H9 (cell line): ENCODE data around the gene KANSL1. TPM values are rescaled to one million over a fixed set of nuclear protein-coding genes. Genes with fewer than 3 reads are reported as not detected.
"Not testable (repeated sequence)": the region's sequence is repeated elsewhere in the genome, so short reads cannot be mapped to it uniquely, and the experiment has no call there.

Experiments used
- DNase-seq: peaks from one replicate; pipeline ENCODE4 v3.0.0-alpha.2; 2017
- H2AFZ ChIP-seq: one replicate; pipeline ENCODE4 v1.6.1; 2013; ENCODE audit warnings: mild to moderate bottlenecking, low read length, control low read depth, moderate library complexity
- H2AK5ac ChIP-seq: 2 replicates; pipeline ENCODE4 v1.6.1; 2013; ENCODE audit warnings: low read length, control low read depth, mixed read lengths; ENCODE audit not compliant: insufficient read length
- H2BK120ac ChIP-seq: one replicate; pipeline ENCODE4 v1.6.1; 2013; ENCODE audit warnings: low read depth, mild to moderate bottlenecking, low read length, control low read depth, inconsistent platforms; ENCODE audit not compliant: poor library complexity, severe bottlenecking
- H2BK12ac ChIP-seq: 2 replicates; pipeline ENCODE4 v1.6.1; 2013; ENCODE audit warnings: low read length, control low read depth, mixed read lengths, low read depth; ENCODE audit not compliant: insufficient read length
- H2BK15ac ChIP-seq: 2 replicates; pipeline ENCODE4 v1.6.1; 2013; ENCODE audit warnings: low read depth, low read length, control low read depth
- H2BK20ac ChIP-seq: one replicate; pipeline ENCODE4 v1.6.1; 2013; ENCODE audit warnings: low read depth, mild to moderate bottlenecking, low read length, control low read depth, inconsistent platforms; ENCODE audit not compliant: poor library complexity, severe bottlenecking
- H2BK5ac ChIP-seq: 2 replicates; pipeline ENCODE4 v1.6.1; 2013; ENCODE audit warnings: low read length, control low read depth, mixed read lengths; ENCODE audit not compliant: insufficient read length
- H3K14ac ChIP-seq: 2 replicates; pipeline ENCODE4 v1.6.1; 2013; ENCODE audit warnings: low read length, control low read depth; ENCODE audit not compliant: insufficient read depth
- H3K18ac ChIP-seq: 2 replicates; pipeline ENCODE4 v1.6.1; 2013; ENCODE audit warnings: low read depth, mild to moderate bottlenecking, mixed read lengths, low read length, control low read depth; ENCODE audit not compliant: insufficient read length
- H3K23ac ChIP-seq: 2 replicates; pipeline ENCODE4 v1.6.1; 2013; ENCODE audit warnings: low read length, control low read depth, mixed read lengths, low read depth; ENCODE audit not compliant: insufficient read length
- H3K23me2 ChIP-seq: 2 replicates; pipeline ENCODE4 v1.6.1; 2013; ENCODE audit warnings: low read depth, mild to moderate bottlenecking, mixed read lengths, low read length, control low read depth; ENCODE audit not compliant: insufficient read length, poor library complexity, severe bottlenecking
- H3K27ac ChIP-seq: 2 replicates; pipeline ENCODE4 v1.5.1; 2013; ENCODE audit warnings: low read length, control low read depth, mixed read lengths, low read depth; ENCODE audit not compliant: insufficient read length
- H3K27me3 ChIP-seq: 2 replicates; pipeline ENCODE4 v1.6.1; 2013; ENCODE audit warnings: low read length, control low read depth, inconsistent platforms; ENCODE audit not compliant: insufficient read depth
- H3K4ac ChIP-seq: 2 replicates; pipeline ENCODE4 v1.6.1; 2013; ENCODE audit warnings: low read depth, mild to moderate bottlenecking, control low read depth, inconsistent platforms, low read length, moderate library complexity
- H3K4me1 ChIP-seq: 2 replicates; pipeline ENCODE4 v1.6.1; 2013; ENCODE audit warnings: low read length, control low read depth, inconsistent platforms; ENCODE audit not compliant: insufficient read depth
- H3K4me2 ChIP-seq: 2 replicates; pipeline ENCODE4 v1.6.1; 2013; ENCODE audit warnings: low read length, control low read depth, mixed read lengths; ENCODE audit not compliant: insufficient read length, insufficient read depth
- H3K56ac ChIP-seq: 2 replicates; pipeline ENCODE4 v1.6.1; 2013; ENCODE audit warnings: low read depth, mild to moderate bottlenecking, mixed read lengths, low read length, control low read depth; ENCODE audit not compliant: insufficient read length
- H3K79me1 ChIP-seq: 2 replicates; pipeline ENCODE4 v1.6.1; 2013; ENCODE audit warnings: low read depth, mild to moderate bottlenecking, moderate library complexity, low read length, control low read depth, inconsistent platforms; ENCODE audit not compliant: insufficient read depth, poor library complexity, severe bottlenecking
- H3K79me2 ChIP-seq: 2 replicates; pipeline ENCODE4 v1.6.1; 2013; ENCODE audit warnings: low read length, control low read depth, inconsistent platforms; ENCODE audit not compliant: insufficient read depth
- H3K9ac ChIP-seq: 2 replicates; pipeline ENCODE4 v1.6.1; 2013; ENCODE audit warnings: low read length, control low read depth, mixed read lengths; ENCODE audit not compliant: insufficient read length; ENCODE audit errors: extremely low read depth
- H3K9me3 ChIP-seq: one replicate; pipeline ENCODE4 v1.6.1; 2013; ENCODE audit warnings: low read depth, low read length, inconsistent platforms; ENCODE audit not compliant: control insufficient read depth
- H3T11ph ChIP-seq: one replicate; pipeline ENCODE4 v1.6.1; 2013; ENCODE audit warnings: mild to moderate bottlenecking, low read length, control low read depth, inconsistent platforms
- H4K20me1 ChIP-seq: one replicate; pipeline ENCODE4 v1.6.1; 2013; ENCODE audit not compliant: control insufficient read depth, insufficient read length, insufficient read depth
- H4K5ac ChIP-seq: 2 replicates; pipeline ENCODE4 v1.6.1; 2013; ENCODE audit warnings: low read depth, mild to moderate bottlenecking, mixed read lengths, low read length, control low read depth; ENCODE audit not compliant: insufficient read length
- H4K8ac ChIP-seq: replicated peaks from 2 replicates; pipeline ENCODE4 v1.6.1; 2013; ENCODE audit warnings: low read length, control low read depth, mixed read lengths, low read depth; ENCODE audit not compliant: insufficient read length
- H4K91ac ChIP-seq: 2 replicates; pipeline ENCODE4 v1.6.1; 2013; ENCODE audit warnings: low read depth, mild to moderate bottlenecking, moderate library complexity, mixed read lengths, low read length, control low read depth; ENCODE audit not compliant: insufficient read length
- H3K27ac Mint-ChIP-seq, 3 experiments: 2 replicates in 2 of 3; 3 replicates in 1 of 3; pipeline ENCODE4 v1.8.0; 2020 to 2021; ENCODE audit warnings: mixed read lengths in 3 of 3, mild to moderate bottlenecking in 1 of 3, moderate library complexity in 1 of 3
- H3K27me3 Mint-ChIP-seq: 2 replicates; pipeline ENCODE4 v1.8.0; 2021; ENCODE audit warnings: low read depth, mild to moderate bottlenecking, moderate library complexity, mixed read lengths
- H3K36me3 Mint-ChIP-seq, 3 experiments: 2 replicates in 2 of 3; 3 replicates in 1 of 3; pipeline ENCODE4 v1.8.0; 2020 to 2021; ENCODE audit warnings: low read depth in 3 of 3, mixed read lengths in 3 of 3; ENCODE audit not compliant: insufficient read depth in 1 of 3
- H3K4me1 Mint-ChIP-seq, 2 experiments: 2 replicates each; pipeline ENCODE4 v1.8.0; 2020; ENCODE audit warnings: mixed read lengths in 2 of 2
- H3K4me3 Mint-ChIP-seq, 2 experiments: 2 replicates in 1 of 2; 3 replicates in 1 of 2; pipeline ENCODE4 v1.8.0; 2020 to 2021; ENCODE audit warnings: mild to moderate bottlenecking in 2 of 2, mixed read lengths in 2 of 2, moderate library complexity in 1 of 2
- H3K9me3 Mint-ChIP-seq, 2 experiments: 2 replicates in 1 of 2; 3 replicates in 1 of 2; pipeline ENCODE4 v1.8.0; 2020; ENCODE audit warnings: mild to moderate bottlenecking in 2 of 2, mixed read lengths in 2 of 2, moderate library complexity in 1 of 2
- WGBS: extraction: QIAGEN DNeasy Blood & Tissue Kit; methylation state at CpG from one replicate; pipeline ENCODE4 v1.1.7; 2013; ENCODE audit warnings: missing lambda C conversion rate, low lambda C conversion rate, mixed read lengths; ENCODE audit not compliant: insufficient read length; ENCODE audit errors: extremely low coverage; 5-methylcytosine and 5-hydroxymethylcytosine counted together
- total RNA-seq: library from RNA; stranded (reverse); gene quantifications from 2 replicates; pipeline ENCODE4 v1.2.1, GENCODE V29; 2021

KANSL1 gene
- total RNA-seq, 1 experiment from 2014 or later: 114 TPM

DNA sequence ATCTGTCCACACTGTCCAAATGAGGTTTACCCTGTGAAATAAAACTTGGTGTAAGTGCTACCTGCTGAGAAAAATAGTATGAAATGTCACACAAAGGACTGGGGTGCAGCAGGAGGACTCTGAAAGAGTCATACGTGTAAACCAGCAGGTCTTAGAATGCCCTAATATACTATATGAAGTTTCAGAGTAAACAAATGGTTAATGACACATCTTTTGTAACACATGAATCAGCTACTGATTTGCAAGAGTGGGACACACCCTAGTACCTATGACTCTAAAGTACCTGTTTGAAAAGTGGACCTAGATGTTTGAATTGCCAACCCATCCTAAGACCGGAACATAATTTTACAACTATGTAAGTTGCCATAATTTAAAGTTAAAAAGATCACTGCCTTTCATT lies 29.8 kb upstream of the KANSL1 start:
- not testable (repeated sequence) for H3K9ac ChIP-seq, H3K9me3 ChIP-seq, H3K9me3 Mint-ChIP-seq, H3T11ph ChIP-seq, H3K27me3 Mint-ChIP-seq, H3K4ac ChIP-seq, H3K27me3 ChIP-seq, H3K79me2 ChIP-seq, H4K91ac ChIP-seq, H4K20me1 ChIP-seq, H2BK12ac ChIP-seq, H2BK5ac ChIP-seq, H2AK5ac ChIP-seq, H3K4me2 ChIP-seq, H2AFZ ChIP-seq, H3K4me3 Mint-ChIP-seq, H3K4me1 ChIP-seq, DNase-seq, H3K23ac ChIP-seq, H3K79me1 ChIP-seq, H3K27ac Mint-ChIP-seq, H2BK120ac ChIP-seq, H3K56ac ChIP-seq, H3K4me1 Mint-ChIP-seq, H2BK15ac ChIP-seq, H3K27ac ChIP-seq, H4K5ac ChIP-seq, H4K8ac ChIP-seq, H3K14ac ChIP-seq, H3K18ac ChIP-seq, H2BK20ac ChIP-seq, H3K23me2 ChIP-seq
- no CpG with 5 or more reads among the region's 2 CpGs for WGBS
- peaks cover 13 to 26% (median 26%) of the 10 kb centered on the region in 3 experiments; a peak in 6 of 7 replicates for H3K36me3 Mint-ChIP-seq
